Measurements from ENCODE around the gene GALNT8.

GALNT8 gene

DNA sequence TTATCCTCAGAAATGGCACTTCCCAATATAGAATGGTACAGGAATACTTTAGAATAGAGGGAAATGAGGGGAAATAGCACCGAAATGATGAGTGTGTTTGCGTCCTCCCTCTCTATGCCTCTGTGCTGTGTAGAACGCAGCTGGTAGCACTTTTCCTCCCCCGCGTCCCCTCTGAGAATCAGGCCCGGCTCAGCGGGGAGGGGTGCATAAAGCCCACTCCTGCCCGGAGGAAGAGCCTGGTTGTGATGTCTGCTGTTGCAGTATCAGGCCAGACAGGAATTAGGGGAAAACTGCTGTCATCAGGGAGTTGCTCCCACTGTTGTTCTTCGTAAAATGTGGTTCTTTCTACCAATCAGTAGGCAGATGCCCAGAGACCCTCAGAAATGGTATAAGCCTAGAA, 76.0 kb downstream of the GALNT8 start:
- DNase-seq (no peak), ATAC-seq (replicated peaks) (no peak)
- Mint-ChIP-seq H3K27ac (no peak overlapping the region), H3K4me3 (no peak overlapping the region), H3K27me3 (peaks cover 26 to 38% of the 10 kb centered on the region in 2 donors), H3K36me3 (peaks cover 0 to 3% of the 10 kb centered on the region in 2 donors), H3K9me3 (peaks cover 5% of the 10 kb centered on the region in 2 donors), H3K4me1 (no peaks in the 10 kb centered on the region)

DNA sequence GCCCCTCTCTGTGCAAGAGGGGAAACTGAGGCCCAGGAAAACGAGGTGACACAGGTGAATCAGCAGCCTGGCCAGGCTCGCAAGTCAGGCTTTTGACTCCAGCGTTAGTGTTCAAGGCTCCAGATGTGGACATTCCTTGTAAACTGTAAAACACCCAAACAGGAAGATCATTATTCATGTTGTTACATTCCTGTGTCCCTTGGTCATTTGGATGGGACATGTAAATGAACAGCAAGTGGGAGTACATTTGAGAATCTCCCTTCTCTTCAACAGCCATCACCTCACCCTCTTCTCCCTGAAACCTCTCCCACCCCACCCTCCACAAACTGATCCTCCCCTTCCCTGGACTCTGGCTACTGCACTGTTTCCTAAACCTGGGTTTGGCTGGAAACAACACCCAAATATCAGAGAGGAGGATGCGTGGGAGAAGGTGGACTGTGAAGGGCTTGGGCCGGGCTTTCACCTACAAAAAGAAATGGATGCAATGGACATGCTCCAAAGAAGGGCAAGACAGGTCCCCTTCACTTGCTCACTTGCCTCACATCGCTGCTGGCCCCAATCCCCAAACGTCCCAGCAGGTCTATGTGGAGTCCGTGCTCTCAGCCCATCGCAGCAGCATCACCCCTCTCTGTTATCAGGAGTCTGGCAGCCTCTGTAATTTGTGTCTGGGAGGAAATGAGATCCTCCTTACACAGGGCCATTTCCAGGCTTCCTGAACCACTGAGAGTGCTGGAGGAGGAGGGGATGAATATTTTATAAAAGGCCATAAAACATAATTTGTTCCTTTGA, 76.7 kb downstream of the GALNT8 start:
- Mint-ChIP-seq H3K27ac (no peak overlapping the region), H3K36me3 (peaks cover 0 to 3% of the 10 kb centered on the region in 2 donors), H3K4me3 (no peak overlapping the region), H3K27me3 (peaks cover 23 to 38% of the 10 kb centered on the region in 2 donors), H3K9me3 (peaks cover 0 to under 1% of the 10 kb centered on the region in 2 donors), H3K4me1 (no peaks in the 10 kb centered on the region)
- ATAC-seq (replicated peaks) (no peak), DNase-seq (no peak)

DNA sequence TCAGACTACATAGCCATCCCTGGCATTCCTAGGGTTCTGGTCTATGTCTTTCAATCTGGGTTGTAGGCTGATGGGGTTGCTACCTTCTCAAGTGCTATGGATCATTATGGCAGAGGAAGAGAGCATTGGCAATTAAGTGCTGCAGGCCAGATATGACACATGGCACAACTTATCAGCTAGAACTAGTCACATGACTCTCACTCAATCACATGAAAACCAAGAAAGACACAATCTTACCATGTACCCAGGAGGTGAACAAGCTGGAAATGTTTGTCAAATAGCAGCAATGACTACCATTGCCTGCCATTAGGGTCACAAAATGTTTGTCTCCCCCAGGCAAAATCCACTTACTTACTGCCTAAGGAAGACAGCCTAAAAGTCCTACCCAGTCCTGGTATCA, 80.4 kb downstream of the GALNT8 start:
- Mint-ChIP-seq H3K9me3 (no peaks in the 10 kb centered on the region), H3K4me1 (peaks cover 0 to 10% of the 10 kb centered on the region in 2 donors), H3K4me3 (no peak overlapping the region), H3K27me3 (peaks cover 22 to 29% of the 10 kb centered on the region in 2 donors), H3K27ac (no peak overlapping the region), H3K36me3 (no peaks in the 10 kb centered on the region)
- ATAC-seq (replicated peaks) (no peak), DNase-seq (no peak)

DNA sequence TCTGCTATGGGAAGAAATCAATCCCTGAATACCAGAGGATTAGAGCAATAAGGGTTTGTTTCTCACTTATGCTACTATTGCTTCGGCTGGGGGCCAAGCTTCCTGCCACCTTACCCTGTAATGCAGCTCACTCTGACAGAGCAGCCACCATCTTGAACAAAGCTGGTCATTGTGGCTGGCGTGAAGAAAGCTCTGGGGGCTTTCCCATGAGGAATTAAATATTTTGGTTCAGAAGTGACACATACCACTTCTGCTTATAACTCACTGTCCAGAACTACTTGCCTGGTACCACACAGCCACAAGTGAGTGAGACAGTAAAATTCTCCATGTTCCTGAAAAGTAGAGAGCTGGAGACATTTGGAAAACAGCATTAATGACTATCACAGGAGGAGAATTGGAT, 82.6 kb downstream of the GALNT8 start:
- Mint-ChIP-seq H3K27ac (no peak overlapping the region), H3K4me1 (peaks cover 8 to 21% of the 10 kb centered on the region in 2 donors), H3K36me3 (no peaks in the 10 kb centered on the region), H3K27me3 (peaks cover 10 to 16% of the 10 kb centered on the region in 2 donors), H3K9me3 (no peaks in the 10 kb centered on the region), H3K4me3 (no peak overlapping the region)
- ATAC-seq (replicated peaks) (peak; percentile 57 to 66), DNase-seq (no peak)

DNA sequence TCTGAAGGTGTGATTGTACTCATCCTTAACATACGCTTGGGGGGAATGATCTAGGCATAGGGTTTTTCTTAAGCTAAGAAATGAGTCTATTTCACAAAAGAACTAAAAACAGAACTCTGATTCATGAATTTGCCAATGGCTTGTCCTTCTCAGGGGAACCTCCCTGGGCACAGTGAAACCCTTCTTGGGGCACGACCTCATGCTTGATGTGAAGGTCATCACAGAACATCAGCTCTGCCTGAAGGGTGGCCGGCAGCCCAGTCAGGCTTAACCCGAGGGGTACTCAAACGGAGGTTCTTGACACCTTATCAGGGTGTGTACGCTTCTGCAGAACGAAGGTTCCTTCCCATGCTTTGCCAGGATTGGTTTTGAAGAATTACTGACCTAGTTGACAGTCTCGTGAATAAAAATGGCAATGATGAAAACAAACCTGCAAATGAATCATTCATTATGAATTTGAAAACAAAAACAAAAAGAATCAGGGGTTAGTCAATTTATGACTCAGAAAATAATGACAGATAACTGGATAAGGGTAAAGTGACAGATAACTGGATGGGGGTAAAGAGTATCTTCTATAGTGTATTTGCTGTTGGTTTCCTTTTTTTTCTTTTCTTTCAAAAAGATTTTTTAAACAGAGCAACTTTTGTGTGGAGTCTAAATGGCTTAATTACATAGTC, 86.4 kb downstream of the GALNT8 start:
- DNase-seq = no peak
- Mint-ChIP-seq H3K27ac (peak overlapping the region; percentile 31), H3K9me3 (no peaks in the 10 kb centered on the region), H3K4me1 (peaks cover 26 to 55% of the 10 kb centered on the region in 2 donors), H3K27me3 (peaks cover 22 to 30% of the 10 kb centered on the region in 2 donors), H3K36me3 (peaks cover 7 to 8% of the 10 kb centered on the region in 2 donors), H3K4me3 (no peak overlapping the region)
- peak; percentile 29 to 57 for ATAC-seq (replicated peaks)

DNA sequence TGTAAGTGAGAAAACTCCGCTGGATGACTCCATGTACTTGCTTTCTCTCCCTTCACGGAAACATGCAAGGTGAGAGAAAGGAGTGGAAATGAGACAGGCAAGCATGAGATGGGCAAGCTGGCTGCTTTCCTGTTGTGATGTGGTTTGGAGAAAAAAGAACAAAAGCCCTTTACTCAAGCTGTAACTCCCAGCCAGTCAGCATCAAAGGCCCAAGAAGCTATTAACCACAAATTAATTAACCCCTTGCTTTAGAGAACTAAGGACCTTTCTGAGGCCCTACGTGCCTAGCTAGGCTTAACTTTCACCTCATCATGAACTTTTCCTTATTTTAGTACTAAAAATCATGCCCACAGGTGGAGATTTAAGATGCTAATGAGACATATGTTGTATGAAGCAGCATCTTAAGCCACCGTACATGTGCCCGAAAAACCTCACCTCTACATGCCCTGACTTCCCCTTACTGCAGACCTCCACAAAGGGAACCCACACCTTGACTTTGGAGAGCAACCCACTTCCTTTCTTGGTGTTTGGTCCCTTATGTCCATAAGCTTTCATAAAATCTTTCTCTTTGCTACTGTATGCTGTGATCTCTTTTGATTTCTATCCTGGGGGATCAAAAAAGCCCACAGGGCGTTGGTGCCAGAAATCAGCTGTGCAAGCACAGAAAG, 87.0 kb downstream of the GALNT8 start:
- Mint-ChIP-seq H3K27ac (no peak overlapping the region), H3K4me3 (no peak overlapping the region), H3K36me3 (peaks cover 9 to 11% of the 10 kb centered on the region in 2 donors), H3K9me3 (no peaks in the 10 kb centered on the region), H3K27me3 (peaks cover 26 to 33% of the 10 kb centered on the region in 2 donors), H3K4me1 (peaks cover 28 to 58% of the 10 kb centered on the region in 2 donors)
- ATAC-seq (replicated peaks) = peak; percentile 37 to 43
- no peak for DNase-seq

DNA sequence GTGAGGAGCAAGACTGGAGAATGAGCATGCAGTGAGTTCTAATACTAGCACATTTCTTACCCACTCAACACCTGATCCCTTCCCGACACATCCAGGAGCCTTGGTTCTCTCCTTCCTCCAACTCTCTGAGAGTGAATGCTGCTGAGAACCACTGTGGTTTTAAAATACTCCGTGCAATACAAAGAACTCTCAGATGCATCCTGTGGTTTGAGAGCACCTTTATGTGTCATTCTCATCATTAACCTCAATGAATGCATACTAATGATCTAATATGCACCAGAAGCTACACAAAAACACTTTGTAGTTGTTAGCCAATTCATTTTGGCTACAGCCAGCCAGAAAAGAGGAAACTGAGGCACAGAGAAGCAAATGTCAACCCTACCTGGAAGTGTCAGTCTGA, 87.6 kb downstream of the GALNT8 start:
- peak; percentile 26 to 70 for ATAC-seq (replicated peaks)
- no peak for DNase-seq
- no peak overlapping the region for H3K4me3 Mint-ChIP-seq
- no peaks in the 10 kb centered on the region for H3K9me3 Mint-ChIP-seq
- no peak overlapping the region for H3K27ac Mint-ChIP-seq
- H3K4me1 Mint-ChIP-seq = peaks cover 28 to 56% of the 10 kb centered on the region in 2 donors
- H3K27me3 Mint-ChIP-seq = peaks cover 26 to 33% of the 10 kb centered on the region in 2 donors
- H3K36me3 Mint-ChIP-seq = peaks cover 9 to 11% of the 10 kb centered on the region in 2 donors

DNA sequence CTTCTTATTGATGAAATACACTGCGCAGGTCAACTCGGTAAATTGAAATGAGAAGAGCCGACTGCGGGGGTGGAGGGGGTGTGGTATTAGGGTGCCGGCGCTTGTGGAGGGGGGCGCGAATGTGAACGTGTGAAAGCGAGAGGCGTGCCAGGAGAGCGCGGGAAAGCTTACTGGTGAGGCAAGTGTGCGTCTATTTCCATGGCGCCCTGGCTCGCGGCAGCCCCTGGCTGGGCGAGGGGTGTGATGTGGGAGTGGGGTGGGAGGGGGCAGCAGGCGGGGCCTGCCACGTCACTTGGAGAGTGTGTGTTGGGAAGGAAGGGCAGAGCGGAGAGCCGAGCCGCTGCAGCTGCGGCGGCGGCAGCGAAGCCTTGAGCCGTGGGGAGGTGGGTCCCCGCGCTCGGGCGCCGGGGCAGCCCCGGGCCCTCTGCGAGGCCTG, 88.8 kb downstream of the GALNT8 start:
- ATAC-seq (replicated peaks) = peak; percentile 35 to 52
- Mint-ChIP-seq H3K36me3 (peaks cover 11 to 12% of the 10 kb centered on the region in 2 donors), H3K9me3 (no peaks in the 10 kb centered on the region), H3K4me3 (peak overlapping the region; percentile 81 to 87), H3K4me1 (peaks cover 28 to 48% of the 10 kb centered on the region in 2 donors), H3K27me3 (peaks cover 27 to 33% of the 10 kb centered on the region in 2 donors), H3K27ac (peak overlapping the region; percentile 2)
- DNase-seq = no peak

DNA sequence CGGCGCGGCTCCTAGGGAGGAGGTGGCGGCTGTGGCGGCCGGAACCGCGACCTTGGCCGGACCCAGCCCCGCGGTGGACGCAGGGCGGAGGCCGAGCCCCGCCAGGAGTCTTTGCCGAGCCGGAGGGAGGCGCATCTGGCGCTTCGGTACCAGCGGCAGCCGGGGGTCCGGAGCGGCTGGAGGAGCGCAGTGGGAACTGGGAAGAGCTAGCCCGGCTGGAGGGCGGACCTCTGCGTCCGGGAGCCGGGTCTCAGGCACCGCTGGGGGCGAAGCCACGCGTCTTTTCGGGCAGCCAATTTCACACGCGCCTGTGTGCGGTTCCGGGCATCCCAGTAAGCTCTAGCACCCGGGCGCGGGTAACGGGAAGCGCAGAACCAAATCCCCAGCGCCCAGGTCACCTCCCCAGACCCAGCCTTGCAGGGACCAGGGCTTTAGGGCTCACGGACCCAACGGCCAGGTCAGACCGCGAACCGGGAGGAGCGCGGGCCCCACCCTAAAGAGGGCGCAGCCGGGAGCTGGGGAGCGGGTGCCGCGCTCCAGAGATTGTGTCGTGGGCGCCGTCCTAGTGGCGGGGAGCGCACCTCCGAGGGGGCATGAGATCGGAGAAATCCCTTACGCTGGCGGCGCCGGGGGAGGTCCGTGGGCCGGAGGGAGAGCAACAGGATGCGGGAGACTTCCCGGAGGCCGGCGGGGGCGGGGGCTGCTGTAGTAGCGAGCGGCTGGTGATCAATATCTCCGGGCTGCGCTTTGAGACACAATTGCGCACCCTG, 89.4 kb downstream of the GALNT8 start:
- peak; percentile 26 to 28 for ATAC-seq (replicated peaks)

DNA sequence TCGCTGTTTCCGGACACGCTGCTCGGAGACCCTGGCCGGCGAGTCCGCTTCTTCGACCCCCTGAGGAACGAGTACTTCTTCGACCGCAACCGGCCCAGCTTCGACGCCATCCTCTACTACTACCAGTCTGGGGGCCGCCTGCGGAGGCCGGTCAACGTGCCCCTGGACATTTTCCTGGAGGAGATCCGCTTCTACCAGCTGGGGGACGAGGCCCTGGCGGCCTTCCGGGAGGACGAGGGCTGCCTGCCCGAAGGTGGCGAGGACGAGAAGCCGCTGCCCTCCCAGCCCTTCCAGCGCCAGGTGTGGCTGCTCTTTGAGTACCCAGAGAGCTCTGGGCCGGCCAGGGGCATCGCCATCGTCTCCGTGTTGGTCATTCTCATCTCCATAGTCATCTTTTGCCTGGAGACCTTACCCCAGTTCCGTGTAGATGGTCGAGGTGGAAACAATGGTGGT, 90.0 kb downstream of the GALNT8 start:
- DNase-seq (no peak), ATAC-seq (replicated peaks) (no peak)
- Mint-ChIP-seq H3K27ac (no peak overlapping the region), H3K27me3 (peaks cover 27 to 33% of the 10 kb centered on the region in 2 donors), H3K4me1 (peaks cover 28 to 48% of the 10 kb centered on the region in 2 donors), H3K36me3 (peaks cover 11 to 12% of the 10 kb centered on the region in 2 donors), H3K9me3 (no peaks in the 10 kb centered on the region), H3K4me3 (peak overlapping the region; percentile 85 to 87)

More for the DNA sequence above, 89.4 kb downstream of the GALNT8 start:
- H3K36me3 Mint-ChIP-seq = peaks cover 11 to 12% of the 10 kb centered on the region in 2 donors
- H3K4me3 Mint-ChIP-seq = peak overlapping the region; percentile 85 to 87
- H3K27ac Mint-ChIP-seq = peak overlapping the region; percentile 69
- H3K4me1 Mint-ChIP-seq = peaks cover 28 to 48% of the 10 kb centered on the region in 2 donors
- peaks cover 27 to 33% of the 10 kb centered on the region in 2 donors for H3K27me3 Mint-ChIP-seq
- DNase-seq = no peak
- H3K9me3 Mint-ChIP-seq = no peaks in the 10 kb centered on the region

DNA sequence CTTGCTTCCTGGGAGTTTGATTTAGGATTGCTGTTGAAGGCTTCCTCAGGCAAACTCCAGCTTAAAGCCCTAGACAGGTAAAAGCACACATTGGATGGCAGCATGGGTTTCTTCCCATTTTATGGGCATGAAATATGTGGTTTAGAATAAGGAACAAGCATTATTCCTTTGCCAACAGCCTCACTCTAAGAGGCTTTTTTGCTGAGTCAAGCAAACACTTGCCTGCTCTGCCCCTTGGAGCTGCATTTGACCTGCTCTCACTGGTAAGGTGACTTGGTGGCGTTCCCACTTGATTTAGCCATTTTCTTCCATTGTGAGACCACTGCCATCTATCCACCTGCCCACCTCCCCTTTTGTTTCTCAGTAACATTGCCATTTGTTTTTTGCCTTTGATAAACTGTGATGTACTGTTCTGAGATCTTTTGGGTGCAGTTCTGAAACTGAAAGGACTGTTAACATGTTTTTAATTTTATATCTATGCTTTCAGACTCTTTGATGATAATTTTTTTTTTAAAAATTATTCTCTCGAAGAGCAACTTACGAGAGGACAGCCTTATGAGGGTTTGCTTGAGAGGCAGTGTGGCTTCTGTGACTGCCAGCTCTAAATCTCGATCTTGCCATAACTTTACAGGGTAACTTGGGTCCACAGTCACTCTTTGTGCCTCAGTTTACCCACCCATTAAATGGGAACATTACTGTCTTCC, 92.6 kb downstream of the GALNT8 start:
- peaks cover 27 to 53% of the 10 kb centered on the region in 2 donors for H3K4me1 Mint-ChIP-seq
- H3K36me3 Mint-ChIP-seq = peaks cover 11 to 12% of the 10 kb centered on the region in 2 donors
- no peak overlapping the region for H3K4me3 Mint-ChIP-seq
- ATAC-seq (replicated peaks) (no peak), DNase-seq (no peak)
- peaks cover 27 to 29% of the 10 kb centered on the region in 2 donors for H3K27me3 Mint-ChIP-seq
- no peaks in the 10 kb centered on the region for H3K9me3 Mint-ChIP-seq
- no peak overlapping the region for H3K27ac Mint-ChIP-seq

DNA sequence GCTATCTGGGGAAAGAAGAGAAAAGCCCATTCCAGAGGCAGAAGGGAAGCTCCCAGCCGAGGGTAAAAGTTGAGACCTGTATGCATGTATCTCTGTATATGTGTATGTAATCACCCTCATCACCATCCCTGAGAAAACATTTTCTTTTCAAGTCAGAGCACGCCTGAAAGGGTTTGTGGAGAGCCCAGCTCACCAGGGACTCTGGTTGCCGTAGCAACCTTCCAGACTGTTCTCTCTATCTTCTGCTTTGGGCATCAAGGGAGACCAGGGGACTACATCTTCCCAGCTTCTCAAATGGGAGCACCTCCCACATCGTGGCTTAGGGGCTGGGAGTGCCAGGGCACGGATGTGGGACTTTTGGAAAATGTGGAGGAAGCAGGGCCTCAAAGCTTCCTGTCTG, 93.5 kb downstream of the GALNT8 start:
- Mint-ChIP-seq H3K4me3 (no peak overlapping the region), H3K9me3 (no peaks in the 10 kb centered on the region), H3K36me3 (peaks cover 11 to 12% of the 10 kb centered on the region in 2 donors), H3K27me3 (peaks cover 25 to 27% of the 10 kb centered on the region in 2 donors), H3K27ac (no peak overlapping the region), H3K4me1 (peaks cover 25 to 53% of the 10 kb centered on the region in 2 donors)
- no peak for ATAC-seq (replicated peaks)
- no peak for DNase-seq

DNA sequence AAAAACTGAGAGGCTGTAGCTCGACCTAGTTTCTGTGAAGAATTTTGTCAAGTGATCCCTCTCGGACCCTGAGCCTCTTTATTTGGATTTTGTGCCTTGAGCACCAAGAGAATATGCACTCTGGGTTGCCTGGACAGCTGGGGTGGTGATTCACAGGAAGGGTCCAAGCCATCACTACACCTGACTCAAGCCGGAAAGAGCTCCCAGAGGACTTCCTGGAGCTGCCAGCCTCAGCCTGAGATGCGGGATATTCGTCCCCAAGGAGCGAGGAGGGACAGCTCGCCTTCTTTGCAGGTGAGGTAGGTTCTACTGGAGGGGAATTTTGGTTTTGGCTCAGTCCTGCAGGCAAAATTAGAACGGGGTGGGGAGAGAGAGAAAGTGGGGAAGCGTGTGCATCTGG, 94.3 kb downstream of the GALNT8 start:
- Mint-ChIP-seq H3K27me3 (peaks cover 24 to 25% of the 10 kb centered on the region in 2 donors), H3K27ac (no peak overlapping the region), H3K4me3 (no peak overlapping the region), H3K36me3 (peaks cover 11 to 12% of the 10 kb centered on the region in 2 donors), H3K4me1 (peaks cover 27 to 54% of the 10 kb centered on the region in 2 donors), H3K9me3 (no peaks in the 10 kb centered on the region)
- ATAC-seq (replicated peaks) (no peak), DNase-seq (no peak)

All from stimulated activated naive B cell treated with anti-CD40 and anti-IgM and Interleukin-4, amounts not matched to agents 10 μg/mL and 1 μg/mL and 100 μg/mL, for 72 hours (primary cell).